GM08714 (cell line): Measurements from ENCODE around the gene ZNF695.
"Not testable (repeated sequence)": the region's sequence is repeated elsewhere in the genome, so short reads cannot be mapped to it uniquely, and the experiment has no call there.

ENCODE experiments used
- H3K4me3 ChIP-seq: fragments of 200-500 bp; sonication (Bioruptor generic); 2 replicates; pipeline ENCODE4 v1.5.1; 2014; ENCODE audit warnings: mild to moderate bottlenecking, low read length, inconsistent platforms
- ZNF274 ChIP-seq: IDR thresholded peaks from 2 replicates; pipeline ENCODE4 v1.6.1; 2012; ENCODE audit warnings: mild to moderate bottlenecking, low read depth, low read length

ZNF695 gene

GRCh38 chr1:247007511-247008405, at the start of gene ZNF695:
Gene ZNF695, minus strand, starts transcription at chr1:247008057. Its CDS starts 149 bp downstream, at chr1:247007908.
- peak within 1 kb of the TSS; percentile 83 for H3K4me3 ChIP-seq
- TF ChIP-seq ZNF274 = no peak

GRCh38 chr1:247056071-247056470, 48.2 kb upstream of the ZNF695 start:
- H3K4me3 ChIP-seq = no peak overlapping the region
- no peak for TF ChIP-seq ZNF274

GRCh38 chr1:247054992-247055415, 47.1 kb upstream of the ZNF695 start:
- TF ChIP-seq ZNF274 = no peak
- no peak overlapping the region for H3K4me3 ChIP-seq

- TF ChIP-seq ZNF274 = no peak
- no peak overlapping the region for H3K4me3 ChIP-seq
These were observed 39.8 kb upstream of the ZNF695 start for GRCh38 chr1:247047702-247048101.

GRCh38 chr1:247047260-247047659, 39.4 kb upstream of the ZNF695 start:
- H3K4me3 ChIP-seq = no peak overlapping the region
- TF ChIP-seq ZNF274 = no peak

DNA sequence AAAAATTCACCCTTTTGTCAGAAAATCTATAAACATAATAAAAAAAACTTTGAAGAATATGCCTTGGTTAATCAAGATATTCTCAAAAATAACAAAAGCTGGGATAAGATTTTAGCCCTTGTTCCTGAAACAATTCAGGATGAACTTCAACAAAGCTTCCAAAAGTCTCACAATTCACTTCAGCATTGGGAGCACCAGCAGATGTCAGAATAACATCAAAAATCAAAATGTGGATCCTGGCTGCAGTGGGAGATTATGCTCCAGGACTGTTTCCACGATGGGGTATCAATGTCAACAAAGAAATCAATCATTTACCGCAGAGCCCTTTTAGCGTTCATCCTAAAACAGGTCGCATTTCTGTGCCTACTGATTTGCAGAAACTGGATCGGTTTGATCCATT, 35.5 kb upstream of the ZNF695 start:
- TF ChIP-seq ZNF274 = no peak
- no peak overlapping the region for H3K4me3 ChIP-seq

GRCh38 chr1:247037511-247038320, 29.9 kb upstream of the ZNF695 start:
- TF ChIP-seq ZNF274 = peak; percentile 78
- no peak overlapping the region for H3K4me3 ChIP-seq

GRCh38 chr1:247032306-247032705, 24.4 kb upstream of the ZNF695 start:
- H3K4me3 ChIP-seq = not testable (repeated sequence)

- H3K4me3 ChIP-seq = not testable (repeated sequence)
These were observed 16.8 kb upstream of the ZNF695 start for GRCh38 chr1:247024658-247025057.

- no peak for TF ChIP-seq ZNF274
- H3K4me3 ChIP-seq = no peak overlapping the region
These were observed 5.5 kb upstream of the ZNF695 start for GRCh38 chr1:247013391-247013790.

DNA sequence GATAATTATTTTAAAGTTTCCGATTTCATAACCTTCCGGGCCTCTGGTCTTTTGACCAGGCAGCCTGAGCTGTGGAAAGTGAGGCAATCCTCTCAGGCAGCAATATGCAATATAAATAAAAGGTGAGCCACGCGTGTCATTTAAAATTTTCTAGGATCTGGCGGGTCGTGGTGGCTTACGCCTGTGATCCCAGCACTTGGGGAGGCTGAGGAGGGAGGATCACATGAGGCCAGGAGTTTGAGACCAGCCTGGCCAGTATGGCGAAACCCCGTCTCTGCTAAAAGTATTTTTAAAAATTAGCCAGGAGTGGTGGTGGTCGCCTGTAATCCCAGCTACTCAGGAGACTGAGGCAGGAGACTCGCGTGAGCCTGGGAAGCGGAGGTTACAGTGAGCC, 546 bp upstream of the ZNF695 start:
- H3K4me3 ChIP-seq = no peak overlapping the region
- no peak for TF ChIP-seq ZNF274

- not testable (repeated sequence) for H3K4me3 ChIP-seq
These were observed 3.8 kb downstream of the ZNF695 start for GRCh38 chr1:247004081-247004480.

DNA sequence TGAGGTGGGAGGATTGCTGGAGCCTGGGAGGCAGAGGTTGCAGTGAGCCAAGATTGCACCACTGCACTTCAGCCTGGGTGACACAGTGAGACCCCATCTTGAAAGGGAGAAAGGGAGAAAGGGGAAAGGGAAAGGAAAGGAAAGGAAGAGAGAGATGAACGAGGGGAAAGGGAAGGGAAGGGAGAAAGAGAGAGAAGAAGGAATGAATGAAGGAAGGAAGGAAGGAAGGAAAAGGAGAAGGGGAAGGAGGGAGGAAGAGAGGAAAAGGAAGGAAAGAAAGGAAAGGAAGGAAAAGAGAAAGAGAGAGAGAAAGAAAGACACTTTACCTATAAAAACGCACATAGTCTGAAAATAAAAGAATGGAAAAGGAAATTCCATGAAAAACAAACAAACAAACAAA, 18.0 kb downstream of the ZNF695 start:
- TF ChIP-seq ZNF274 = no peak
- no peak overlapping the region for H3K4me3 ChIP-seq

GRCh38 chr1:246988316-246988715, 19.5 kb downstream of the ZNF695 start:
- TF ChIP-seq ZNF274 = no peak
- no peak overlapping the region for H3K4me3 ChIP-seq

DNA sequence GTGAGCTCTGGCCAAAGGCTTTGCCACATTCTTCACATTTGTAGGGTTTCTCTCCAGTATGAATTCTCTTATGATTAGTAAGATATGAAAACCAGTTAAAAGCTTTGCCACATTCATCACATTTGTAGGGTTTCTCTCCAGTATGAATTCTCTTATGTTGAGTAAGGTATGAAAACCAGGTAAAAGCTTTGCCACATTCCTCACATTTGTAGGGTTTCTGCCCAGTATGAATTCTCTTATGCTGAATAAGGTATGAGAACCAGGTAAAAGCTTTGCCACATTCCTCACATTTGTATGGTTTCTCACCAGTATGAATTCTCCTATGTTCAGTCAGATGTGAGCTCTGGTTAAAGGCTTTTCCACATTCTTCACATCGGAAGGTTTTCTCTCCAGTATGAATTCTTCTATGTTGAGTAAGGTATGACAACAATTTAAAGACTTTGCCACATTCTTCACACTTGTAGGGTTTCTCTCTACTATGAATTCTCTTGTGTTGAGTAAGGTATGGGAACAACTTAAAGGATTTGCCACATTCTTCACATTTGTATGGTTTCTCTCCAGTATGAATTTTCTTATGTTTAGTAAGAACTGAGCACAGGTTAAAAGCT, 20.7 kb downstream of the ZNF695 start:
- TF ChIP-seq ZNF274 = peak; percentile 95
- no peak overlapping the region for H3K4me3 ChIP-seq
